K562 treated with DMSO at 1 percent for 48 hours (cell line): ENCODE measurements around the gene TFDP3. TPM values are rescaled to one million over a fixed set of nuclear protein-coding genes. Genes with fewer than 3 reads are reported as not detected.

ENCODE experiments used
- total RNA-seq: library from RNA; unstranded; fragments of 300-600 nt; gene quantifications from 2 replicates; pipeline ENCODE4 v1.2.3, GENCODE V29; 2022; ENCODE audit warnings: low replicate concordance; ENCODE audit errors: extremely low read depth

Gene TFDP3
- not detected in 2 replicates for total RNA-seq

GRCh38 chrX:133218329-133218728, at the start of gene TFDP3:
Gene TFDP3 (minus strand): TSS chrX:133218354. CDS start chrX:133218259, 95 bp downstream.

Other genes with a start within 250 kb of the TFDP3 start
- gene USP26, start 121.2 kb downstream of the TFDP3 start, total RNA-seq, result not detected in 2 replicates
- not detected in 2 replicates for gene GPC4, start 197.1 kb upstream of the TFDP3 start, total RNA-seq